ENCODE data around the gene PADI2. TPM values are rescaled to one million over a fixed set of nuclear protein-coding genes. Genes with fewer than 3 reads are reported as not detected.

The PADI2 gene
- total RNA-seq, 4 donors from 2014 or later = 156 to 176 (median 171) TPM

GRCh38 chr1:17023573-17023972 lies 95.7 kb downstream of the PADI2 start:
- Histone ChIP-seq H3K27ac (no peak overlapping the region), H3K36me3 (peaks cover 9 to 99% of the 10 kb centered on the region in 2 donors), H3K27me3 (no peaks in the 10 kb centered on the region), H3K9me3 (no peaks in the 10 kb centered on the region), H3K4me3 (no peak overlapping the region), H3K4me1 (no peaks in the 10 kb centered on the region)
- ATAC-seq = no peak
- TF ChIP-seq POLR2A (IDR thresholded peaks at IDR 0.05) (no peak), CTCF (IDR thresholded peaks at IDR 0.05 in 4 of 5, conservative IDR thresholded peaks at IDR 0.05 in 1 of 5) (no peak)
- no peak for DNase-seq
- in situ Hi-C loops (cut with MboI; ENCODE audit: low sequenced_read_pairs in 4 of 4) (no loop called here), intact Hi-C loops (cut with DNase I; ENCODE audit: low total_unique reads) (no loop called here)

GRCh38 chr1:17023102-17023501 lies 96.1 kb downstream of the PADI2 start:
- H3K36me3 ChIP-seq = peaks cover 9 to 99% of the 10 kb centered on the region in 2 donors
- no peaks in the 10 kb centered on the region for H3K9me3 ChIP-seq
- no peak for DNase-seq
- in situ Hi-C loops (cut with MboI; ENCODE audit: low sequenced_read_pairs in 4 of 4) (no loop called here), intact Hi-C loops (cut with DNase I; ENCODE audit: low total_unique reads) (no loop called here)
- no peak for TF ChIP-seq CTCF (IDR thresholded peaks at IDR 0.05 in 4 of 5, conservative IDR thresholded peaks at IDR 0.05 in 1 of 5)
- no peak for TF ChIP-seq POLR2A (IDR thresholded peaks at IDR 0.05)
- H3K4me3 ChIP-seq = no peak overlapping the region
- no peak for ATAC-seq
- H3K27ac ChIP-seq = no peak overlapping the region
- no peaks in the 10 kb centered on the region for H3K27me3 ChIP-seq
- no peaks in the 10 kb centered on the region for H3K4me1 ChIP-seq

GRCh38 chr1:17021896-17022295 lies 97.4 kb downstream of the PADI2 start:
- H3K9me3 ChIP-seq = no peaks in the 10 kb centered on the region
- no peaks in the 10 kb centered on the region for H3K4me1 ChIP-seq
- ATAC-seq = no peak
- in situ Hi-C loops (cut with MboI; ENCODE audit: low sequenced_read_pairs in 4 of 4) = no loop called here
- H3K4me3 ChIP-seq = no peak overlapping the region
- no peak overlapping the region for H3K27ac ChIP-seq
- DNase-seq = no peak
- TF ChIP-seq POLR2A (IDR thresholded peaks at IDR 0.05) (no peak), CTCF (IDR thresholded peaks at IDR 0.05 in 4 of 5, conservative IDR thresholded peaks at IDR 0.05 in 1 of 5) (no peak)
- peaks cover 7 to 94% of the 10 kb centered on the region in 2 donors for H3K36me3 ChIP-seq
- intact Hi-C loops (cut with DNase I; ENCODE audit: low total_unique reads) = no loop called here
- no peaks in the 10 kb centered on the region for H3K27me3 ChIP-seq

GRCh38 chr1:17020502-17020901 lies 98.7 kb downstream of the PADI2 start:
- in situ Hi-C loops (cut with MboI; ENCODE audit: low sequenced_read_pairs in 4 of 4) (no loop called here), intact Hi-C loops (cut with DNase I; ENCODE audit: low total_unique reads) (no loop called here)
- H3K36me3 ChIP-seq = peaks cover 7 to 81% of the 10 kb centered on the region in 2 donors
- no peaks in the 10 kb centered on the region for H3K27me3 ChIP-seq
- no peaks in the 10 kb centered on the region for H3K4me1 ChIP-seq
- no peaks in the 10 kb centered on the region for H3K9me3 ChIP-seq
- no peak overlapping the region for H3K27ac ChIP-seq
- no peak overlapping the region for H3K4me3 ChIP-seq
- TF ChIP-seq CTCF (IDR thresholded peaks at IDR 0.05 in 4 of 5, conservative IDR thresholded peaks at IDR 0.05 in 1 of 5) (no peak), POLR2A (IDR thresholded peaks at IDR 0.05) (no peak)
- DNase-seq (no peak), ATAC-seq (no peak)

GRCh38 chr1:17018849-17019248 lies 100.4 kb downstream of the PADI2 start:
- Histone ChIP-seq H3K9me3 (no peaks in the 10 kb centered on the region), H3K27me3 (no peaks in the 10 kb centered on the region), H3K27ac (no peak overlapping the region), H3K4me3 (no peak overlapping the region), H3K36me3 (peaks cover 0 to 65% of the 10 kb centered on the region in 2 donors), H3K4me1 (no peaks in the 10 kb centered on the region)
- DNase-seq = no peak
- intact Hi-C loops (cut with DNase I; ENCODE audit: low total_unique reads) = no loop called here
- in situ Hi-C loops (cut with MboI; ENCODE audit: low sequenced_read_pairs in 4 of 4) = no loop called here
- ATAC-seq = no peak
- no peak for TF ChIP-seq POLR2A (IDR thresholded peaks at IDR 0.05)
- TF ChIP-seq CTCF (IDR thresholded peaks at IDR 0.05 in 4 of 5, conservative IDR thresholded peaks at IDR 0.05 in 1 of 5) = no peak

Measured in gastrocnemius medialis (tissue), 4 donors.